ENCODE data around the gene CYGB. TPM values are rescaled to one million over a fixed set of nuclear protein-coding genes. Genes with fewer than 3 reads are reported as not detected.
"Not testable (repeated sequence)": the region's sequence is repeated elsewhere in the genome, so short reads cannot be mapped to it uniquely, and the experiment has no call there.

The CYGB gene
- total and polyA plus RNA-seq, 12 donors = 6.3 to 38.3 (median 14.3) TPM

DNA sequence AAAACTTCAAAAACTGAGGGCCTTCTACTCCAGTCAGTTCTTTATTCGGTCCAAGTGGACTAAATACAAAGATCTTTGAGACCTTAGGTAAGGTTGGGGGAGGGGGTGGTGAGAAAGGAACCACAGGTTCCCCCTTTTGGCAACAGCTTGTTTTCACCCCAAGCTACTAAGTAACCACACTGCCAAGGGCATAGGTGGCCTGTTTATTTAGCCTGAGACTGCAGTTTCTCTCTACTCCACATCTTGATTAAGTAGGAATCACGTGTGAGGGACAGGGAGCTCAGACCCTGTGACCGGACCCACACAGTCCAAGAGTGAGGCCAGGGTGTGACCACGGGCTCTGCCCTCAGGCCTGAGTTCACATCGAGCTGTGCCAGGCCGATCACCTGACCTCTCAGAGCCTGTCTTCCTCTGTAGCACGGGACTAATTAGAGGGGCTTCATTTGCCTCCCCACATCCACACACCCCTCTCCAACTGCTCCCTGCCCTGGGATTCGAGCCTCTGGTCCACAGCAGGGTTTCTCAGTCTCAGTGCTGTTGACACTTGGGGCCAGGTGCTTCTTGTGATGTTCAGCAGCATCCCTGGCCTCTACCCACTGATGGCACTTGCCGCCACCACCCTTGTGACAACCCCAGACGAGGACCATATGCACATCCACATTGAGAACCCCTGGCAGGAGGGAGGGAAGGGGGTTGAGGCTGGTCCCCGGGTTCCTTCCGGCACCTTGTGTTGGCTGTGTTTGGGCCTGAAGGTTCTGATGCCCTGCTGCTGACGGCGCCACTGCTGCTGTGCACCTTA, 30.3 kb upstream of the CYGB start:
- TF ChIP-seq, protein P1, sequence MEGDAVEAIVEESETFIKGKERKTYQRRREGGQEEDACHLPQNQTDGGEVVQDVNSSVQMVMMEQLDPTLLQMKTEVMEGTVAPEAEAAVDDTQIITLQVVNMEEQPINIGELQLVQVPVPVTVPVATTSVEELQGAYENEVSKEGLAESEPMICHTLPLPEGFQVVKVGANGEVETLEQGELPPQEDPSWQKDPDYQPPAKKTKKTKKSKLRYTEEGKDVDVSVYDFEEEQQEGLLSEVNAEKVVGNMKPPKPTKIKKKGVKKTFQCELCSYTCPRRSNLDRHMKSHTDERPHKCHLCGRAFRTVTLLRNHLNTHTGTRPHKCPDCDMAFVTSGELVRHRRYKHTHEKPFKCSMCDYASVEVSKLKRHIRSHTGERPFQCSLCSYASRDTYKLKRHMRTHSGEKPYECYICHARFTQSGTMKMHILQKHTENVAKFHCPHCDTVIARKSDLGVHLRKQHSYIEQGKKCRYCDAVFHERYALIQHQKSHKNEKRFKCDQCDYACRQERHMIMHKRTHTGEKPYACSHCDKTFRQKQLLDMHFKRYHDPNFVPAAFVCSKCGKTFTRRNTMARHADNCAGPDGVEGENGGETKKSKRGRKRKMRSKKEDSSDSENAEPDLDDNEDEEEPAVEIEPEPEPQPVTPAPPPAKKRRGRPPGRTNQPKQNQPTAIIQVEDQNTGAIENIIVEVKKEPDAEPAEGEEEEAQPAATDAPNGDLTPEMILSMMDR (IDR thresholded peaks at IDR 0.05) = no peak
- TF ChIP-seq POLR2A (IDR thresholded peaks at IDR 0.05) = no peak
- Histone ChIP-seq H3K4me1 (replicated peaks in 1 of 2) (peaks cover 10 to 13% of the 10 kb centered on the region in 2 donors), H3K4me3 (no peak overlapping the region), H3K36me3 (replicated peaks in 1 of 2) (peaks cover 0 to 18% of the 10 kb centered on the region in 2 donors), H3K27ac (no peak overlapping the region), H3K9me3 (replicated peaks in 1 of 3) (no peaks in the 10 kb centered on the region), H3K27me3 (no peaks in the 10 kb centered on the region)
- peak in 1 of 7 donors; percentile 17 for DNase-seq
- WGBS, 4 donors = 65 to 76% (median 76%) methylated on average over 11 to 14 of the region's 14 CpGs
- intact Hi-C loops (cut with DNase I) = loop anchor here in 1 of 2 donors (10.0 kb wide), 2 partner anchors 57 to 147 kb away; partner anchors contain the start of gene MXRA7

DNA sequence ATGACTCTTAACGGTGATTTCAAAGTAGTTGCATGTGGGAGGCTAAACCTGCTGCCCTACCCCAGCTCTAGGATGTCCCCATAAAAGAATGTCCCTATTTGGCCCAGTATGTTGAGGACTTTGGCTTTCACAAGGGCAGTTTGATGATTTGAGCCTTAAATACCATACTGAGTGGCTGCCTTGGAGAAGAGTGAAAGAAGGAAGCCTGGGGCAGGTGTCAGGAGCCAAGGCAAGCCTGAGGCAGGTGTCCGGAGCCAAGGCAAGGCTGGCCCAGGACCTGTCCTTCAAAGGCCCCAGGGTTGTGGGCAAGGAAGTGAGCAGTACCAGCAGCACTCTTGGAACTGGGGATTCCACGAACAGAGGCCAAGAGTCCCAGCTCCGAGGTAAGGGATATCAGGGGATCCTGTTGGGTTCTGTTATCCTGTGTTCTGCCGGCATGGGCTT, 29.5 kb upstream of the CYGB start:
- H3K4me1 ChIP-seq (replicated peaks in 1 of 2) = peaks cover 11 to 20% of the 10 kb centered on the region in 2 donors
- no peak for TF ChIP-seq POLR2A (IDR thresholded peaks at IDR 0.05)
- TF ChIP-seq, protein P1 (IDR thresholded peaks at IDR 0.05) = no peak
- H3K4me3 ChIP-seq = no peak overlapping the region
- WGBS, 4 donors = 82 to 89% (median 83%) methylated on average over 4 to 5 of the region's 5 CpGs
- no peak for DNase-seq
- intact Hi-C loops (cut with DNase I) = loop anchor here in 1 of 2 donors (10.0 kb wide), 2 partner anchors 58 to 148 kb away; partner anchors contain the start of gene MXRA7
- no peaks in the 10 kb centered on the region for H3K27me3 ChIP-seq
- H3K9me3 ChIP-seq (replicated peaks in 1 of 3) = no peaks in the 10 kb centered on the region
- peaks cover 0 to 18% of the 10 kb centered on the region in 2 donors for H3K36me3 ChIP-seq (replicated peaks in 1 of 2)
- H3K27ac ChIP-seq = no peak overlapping the region

DNA sequence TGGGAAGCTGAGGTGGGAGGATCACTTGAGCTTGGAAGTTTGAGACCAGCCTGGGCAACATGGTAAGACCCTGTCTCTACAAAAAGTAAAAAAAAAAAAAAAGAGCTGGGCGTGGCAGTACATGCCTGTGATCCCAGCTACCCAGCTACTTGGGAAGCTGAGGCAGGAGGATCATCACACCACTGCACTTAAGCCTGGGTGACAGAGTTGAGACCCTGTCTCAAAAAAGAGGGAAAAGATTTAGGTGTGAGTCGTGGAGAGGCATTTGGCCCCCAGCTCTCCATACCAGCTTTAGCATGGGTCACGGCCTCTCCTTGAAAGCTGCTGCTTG, 29.1 kb upstream of the CYGB start:
- intact Hi-C loops (cut with DNase I) = loop anchor here in 1 of 2 donors (10.0 kb wide), 2 partner anchors 58 to 148 kb away; partner anchors contain the start of gene MXRA7
- 77 to 96% (median 87%) methylated on average over 3 of the region's 3 CpGs for WGBS, 4 donors
- H3K4me3 ChIP-seq = no peak overlapping the region
- H3K27ac ChIP-seq = no peak overlapping the region
- DNase-seq = no peak
- peaks cover 15 to 24% of the 10 kb centered on the region in 2 donors for H3K4me1 ChIP-seq (replicated peaks in 1 of 2)
- no peaks in the 10 kb centered on the region for H3K9me3 ChIP-seq (replicated peaks in 1 of 3)
- peaks cover 0 to 18% of the 10 kb centered on the region in 2 donors for H3K36me3 ChIP-seq (replicated peaks in 1 of 2)
- H3K27me3 ChIP-seq = no peaks in the 10 kb centered on the region
- TF ChIP-seq POLR2A (IDR thresholded peaks at IDR 0.05) = no peak
- TF ChIP-seq, protein P1 (IDR thresholded peaks at IDR 0.05) = no peak

DNA sequence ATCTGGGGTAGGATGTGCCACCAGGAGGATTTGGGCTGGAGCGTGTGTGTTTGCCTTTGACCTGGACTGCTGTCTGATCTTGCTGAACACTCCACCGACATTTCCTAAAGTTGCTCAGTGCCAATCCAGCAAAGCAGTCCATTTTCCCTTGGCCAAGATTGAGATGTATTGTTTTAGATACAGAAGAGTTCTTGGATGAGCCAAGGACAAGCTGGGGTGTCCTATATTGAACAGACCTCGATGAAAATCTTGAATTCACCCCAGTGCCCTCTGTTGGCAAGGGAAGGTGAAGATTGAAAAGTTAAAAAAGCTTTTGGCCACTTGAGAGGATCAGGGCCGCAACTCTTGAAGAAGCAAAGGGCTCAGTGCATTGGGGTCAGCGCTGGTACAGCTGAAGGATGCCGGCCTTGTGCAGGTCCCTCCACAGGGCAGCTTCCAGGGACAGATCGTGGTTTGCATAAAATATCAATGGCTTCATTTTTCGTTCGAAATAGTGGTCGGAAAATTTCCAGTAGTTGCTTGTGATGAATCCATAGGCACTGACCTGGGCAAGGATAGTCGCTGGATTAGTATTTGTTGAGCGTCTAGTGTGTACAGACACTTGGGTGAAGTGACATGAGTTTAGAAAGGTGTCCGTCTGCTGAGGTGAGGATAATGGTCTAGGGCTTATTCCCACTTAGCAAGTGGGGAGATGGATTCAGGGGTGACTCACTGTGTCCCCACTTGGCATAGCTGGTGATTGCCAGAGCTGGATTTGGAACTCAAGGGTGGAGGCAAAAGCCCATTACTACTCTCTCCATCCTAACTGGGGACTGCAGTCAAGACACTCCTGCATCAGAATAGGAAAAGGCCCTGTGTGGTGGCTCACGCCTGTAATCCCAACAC, 28.5 kb upstream of the CYGB start:
- Histone ChIP-seq H3K9me3 (replicated peaks in 1 of 3) (no peaks in the 10 kb centered on the region), H3K27me3 (no peaks in the 10 kb centered on the region), H3K4me1 (replicated peaks in 1 of 2) (peaks cover 21 to 30% of the 10 kb centered on the region in 2 donors), H3K4me3 (no peak overlapping the region), H3K36me3 (replicated peaks in 1 of 2) (peaks cover 0 to 18% of the 10 kb centered on the region in 2 donors), H3K27ac (no peak overlapping the region)
- intact Hi-C loops (cut with DNase I) = loop anchor here in 1 of 2 donors (10.0 kb wide), 2 partner anchors 59 to 149 kb away; partner anchors contain the start of gene MXRA7
- TF ChIP-seq POLR2A (IDR thresholded peaks at IDR 0.05) = no peak
- TF ChIP-seq, protein P1 (IDR thresholded peaks at IDR 0.05) = no peak
- WGBS, 4 donors = 90 to 93% (median 91%) methylated on average over 14 of the region's 14 CpGs
- no peak for DNase-seq

DNA sequence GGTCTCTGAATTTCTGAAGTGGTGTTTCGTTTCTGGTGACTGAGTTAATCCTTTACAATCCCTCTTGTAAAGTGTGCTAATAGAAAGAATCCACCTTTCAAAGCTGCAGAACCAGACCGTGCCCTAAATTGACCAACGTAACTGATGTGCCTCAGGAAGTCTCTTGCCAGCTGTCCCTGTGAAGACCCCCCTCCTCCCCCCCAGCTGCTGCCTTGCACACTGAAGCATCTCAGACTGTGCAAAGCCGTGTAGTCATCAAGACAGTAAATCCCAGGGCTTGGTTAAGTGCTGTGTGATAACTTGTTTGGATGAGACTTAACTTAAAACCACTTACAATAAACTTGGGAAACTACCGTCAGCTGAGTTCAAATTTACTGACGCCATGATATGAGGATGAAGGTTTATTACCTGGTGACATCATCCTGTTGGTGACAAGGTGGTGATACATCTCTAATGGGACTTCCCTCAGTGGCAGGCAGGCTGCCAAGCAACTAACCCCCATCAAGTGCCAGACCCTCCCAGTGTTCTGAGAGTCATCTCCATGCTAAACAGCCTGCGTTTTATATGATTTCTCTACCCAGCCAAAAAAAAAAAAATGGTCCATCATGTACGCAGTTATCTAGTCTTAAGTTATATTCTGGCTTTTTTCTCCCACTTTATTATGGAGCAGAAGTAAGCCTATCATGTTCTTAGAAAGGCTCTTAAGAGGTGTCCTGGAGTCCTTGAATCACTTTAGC, 27.6 kb upstream of the CYGB start:
- not testable (repeated sequence) for H3K27ac ChIP-seq; H3K4me3 ChIP-seq; H3K27me3 ChIP-seq; DNase-seq; H3K9me3 ChIP-seq (replicated peaks in 1 of 3)
- intact Hi-C loops (cut with DNase I) = loop anchor here in 1 of 2 donors (10.0 kb wide), 2 partner anchors 60 to 150 kb away; partner anchors contain the start of gene MXRA7
- peaks cover 0 to 18% of the 10 kb centered on the region in 2 donors for H3K36me3 ChIP-seq (replicated peaks in 1 of 2)
- peaks cover 25 to 37% of the 10 kb centered on the region in 2 donors for H3K4me1 ChIP-seq (replicated peaks in 1 of 2)
- 79 to 86% (median 82%) methylated on average over 5 to 8 of the region's 8 CpGs for WGBS, 4 donors

All from adrenal gland (tissue), 12 donors.